NT2/D1 (cell line): ENCODE results near the gene SLC28A2.

Experiments
- SUZ12 ChIP-seq: IDR thresholded peaks from 2 replicates; pipeline ENCODE4 v1.6.1; 2011; ENCODE audit not compliant: insufficient read length, insufficient read depth; ENCODE audit errors: extremely low read depth
- YY1 ChIP-seq: IDR thresholded peaks from 2 replicates; pipeline ENCODE4 v1.6.1; 2011; ENCODE audit not compliant: insufficient read length, insufficient read depth
- ZNF274 ChIP-seq: IDR thresholded peaks from 2 replicates; pipeline ENCODE4 v1.6.1; 2011; ENCODE audit warnings: mild to moderate bottlenecking, low read depth, low read length

DNA sequence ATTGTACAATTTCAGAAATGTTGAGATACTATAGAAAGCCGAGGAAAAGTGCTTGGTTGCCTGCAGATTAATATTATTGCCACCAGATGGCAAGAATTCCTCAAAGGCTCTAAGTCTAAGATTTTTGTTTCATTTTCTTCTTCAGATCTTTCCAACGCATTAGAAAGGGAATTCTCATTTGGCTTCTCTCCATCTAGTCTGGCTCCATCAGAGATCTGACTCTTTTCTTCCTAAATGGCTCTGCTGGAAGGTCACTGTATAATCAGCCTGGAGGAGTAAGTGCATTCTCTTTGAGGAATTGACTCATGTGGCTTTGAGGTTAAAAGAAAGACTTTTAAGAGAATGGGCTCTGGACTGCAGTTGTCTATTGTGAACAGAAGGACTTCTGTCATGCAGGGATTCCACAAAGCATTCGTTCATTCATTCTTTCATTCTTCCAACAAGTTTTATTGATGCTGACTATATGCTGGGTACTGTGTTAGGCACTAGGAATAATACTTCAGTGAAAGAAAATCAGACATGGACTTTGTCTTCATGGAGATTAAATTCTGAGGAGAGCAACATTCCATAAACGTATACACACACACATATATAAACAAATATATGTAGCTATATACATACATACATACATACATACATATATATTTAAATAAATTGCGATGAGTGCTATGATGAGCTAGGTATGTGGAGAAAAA is 55.3 kb downstream of the SLC28A2 start:
- no peak for TF ChIP-seq YY1
- no peak for TF ChIP-seq ZNF274
- no peak for TF ChIP-seq SUZ12
